ENCODE measurements around the gene DEGS1. TPM values are rescaled to one million over a fixed set of nuclear protein-coding genes. Genes with fewer than 3 reads are reported as not detected.
A peak's percentile ranks its signal among the peaks of the same experiment; 100 is the strongest.

The DEGS1 gene
- total RNA-seq, 1 donor, result 135 TPM

DNA sequence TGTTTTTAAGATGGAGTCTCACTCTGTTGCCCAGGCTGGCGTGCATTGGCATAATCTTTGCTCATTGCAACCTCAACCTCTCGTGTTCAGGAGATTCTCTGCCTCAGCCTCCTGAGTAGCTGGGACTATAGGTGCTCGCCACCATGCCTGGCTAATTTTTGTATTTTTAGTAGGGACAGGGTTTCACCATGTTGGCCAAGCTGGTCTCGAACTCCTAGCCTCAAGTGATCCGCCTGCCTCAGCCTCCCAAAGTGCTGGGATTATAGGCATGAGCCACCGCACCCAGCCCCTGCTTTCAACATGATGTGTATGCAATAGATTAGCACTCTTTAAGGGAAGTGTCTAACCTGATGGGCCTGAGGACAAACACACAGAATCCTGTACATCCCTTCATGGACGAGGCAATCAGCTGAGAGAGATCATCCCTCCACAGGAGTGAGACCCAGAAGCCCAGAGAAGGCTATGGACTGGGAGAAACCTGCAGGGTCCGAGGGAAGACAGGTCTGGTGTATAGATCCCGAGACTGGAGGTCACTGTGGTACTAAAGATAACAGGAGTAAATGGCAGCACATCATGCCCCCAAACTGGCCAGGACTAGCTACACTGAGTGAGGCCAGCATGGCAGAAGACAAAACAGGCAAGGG is 5.6 kb upstream of the DEGS1 start:
- no peak for DNase-seq (ENCODE audit: low read depth)
- no peak overlapping the region for H3K4me3 ChIP-seq (ENCODE audit: low read depth, low read length)
- TF ChIP-seq, protein P1, sequence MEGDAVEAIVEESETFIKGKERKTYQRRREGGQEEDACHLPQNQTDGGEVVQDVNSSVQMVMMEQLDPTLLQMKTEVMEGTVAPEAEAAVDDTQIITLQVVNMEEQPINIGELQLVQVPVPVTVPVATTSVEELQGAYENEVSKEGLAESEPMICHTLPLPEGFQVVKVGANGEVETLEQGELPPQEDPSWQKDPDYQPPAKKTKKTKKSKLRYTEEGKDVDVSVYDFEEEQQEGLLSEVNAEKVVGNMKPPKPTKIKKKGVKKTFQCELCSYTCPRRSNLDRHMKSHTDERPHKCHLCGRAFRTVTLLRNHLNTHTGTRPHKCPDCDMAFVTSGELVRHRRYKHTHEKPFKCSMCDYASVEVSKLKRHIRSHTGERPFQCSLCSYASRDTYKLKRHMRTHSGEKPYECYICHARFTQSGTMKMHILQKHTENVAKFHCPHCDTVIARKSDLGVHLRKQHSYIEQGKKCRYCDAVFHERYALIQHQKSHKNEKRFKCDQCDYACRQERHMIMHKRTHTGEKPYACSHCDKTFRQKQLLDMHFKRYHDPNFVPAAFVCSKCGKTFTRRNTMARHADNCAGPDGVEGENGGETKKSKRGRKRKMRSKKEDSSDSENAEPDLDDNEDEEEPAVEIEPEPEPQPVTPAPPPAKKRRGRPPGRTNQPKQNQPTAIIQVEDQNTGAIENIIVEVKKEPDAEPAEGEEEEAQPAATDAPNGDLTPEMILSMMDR (IDR thresholded peaks at IDR 0.05; ENCODE audit: insufficient read depth, low read depth, low read length), result no peak

DNA sequence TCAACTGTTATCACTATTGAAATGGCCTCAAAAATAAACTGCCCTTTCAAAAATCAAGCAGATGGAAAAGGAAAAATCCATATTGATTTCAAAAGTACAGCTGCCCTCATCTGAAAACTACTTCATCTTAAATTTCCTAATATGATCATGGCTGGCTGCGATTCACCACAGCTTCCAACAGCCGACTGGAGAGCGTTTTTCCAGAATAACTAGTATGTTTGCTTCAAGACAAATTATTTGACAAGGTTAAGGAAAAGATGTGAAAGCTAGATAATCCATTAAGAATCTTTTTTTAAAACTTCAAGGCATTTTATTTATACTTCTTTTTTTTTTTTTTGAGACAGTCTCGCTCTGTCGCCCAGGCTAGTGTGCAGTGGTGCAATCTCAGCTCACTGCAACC is 4.1 kb upstream of the DEGS1 start:
- DNase-seq (ENCODE audit: low read depth), result no peak
- TF ChIP-seq, protein P1 (IDR thresholded peaks at IDR 0.05; ENCODE audit: insufficient read depth, low read depth, low read length), result no peak
- no peak overlapping the region for H3K4me3 ChIP-seq (ENCODE audit: low read depth, low read length)

DNA sequence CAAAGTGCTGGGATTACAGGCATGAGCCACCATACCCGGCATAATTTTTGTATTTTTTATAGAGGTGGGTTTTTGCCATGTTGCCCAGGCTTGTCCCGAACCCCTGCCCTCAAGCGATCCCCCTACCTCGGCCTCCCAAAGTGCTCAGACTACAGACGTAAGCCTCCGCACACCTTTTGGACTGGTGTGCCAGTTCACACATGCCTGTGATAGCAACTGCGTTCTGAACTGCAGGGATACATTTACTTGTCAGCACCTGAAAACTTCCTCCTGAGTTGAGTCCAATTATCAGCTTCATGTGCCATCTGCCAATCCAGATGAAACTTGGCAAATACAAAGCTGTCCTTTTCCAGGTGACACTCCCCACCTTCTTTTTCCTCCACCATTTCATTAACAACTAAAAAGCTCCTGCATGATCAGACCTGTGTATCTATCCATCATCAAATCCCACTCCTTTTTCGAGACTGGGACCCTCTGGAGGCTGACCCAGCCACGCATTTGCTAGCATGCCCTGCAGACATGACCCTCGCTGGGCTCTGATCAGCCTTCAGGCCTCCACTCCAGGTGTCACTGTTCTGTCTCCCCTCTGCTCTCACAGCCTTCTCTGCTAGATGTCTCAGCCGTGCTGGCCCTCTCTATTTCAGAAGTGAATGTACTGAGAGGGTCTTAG is 2.1 kb upstream of the DEGS1 start:
- TF ChIP-seq, protein P1 (IDR thresholded peaks at IDR 0.05; ENCODE audit: insufficient read depth, low read depth, low read length), result no peak
- DNase-seq (ENCODE audit: low read depth), result no peak
- no peak overlapping the region for H3K4me3 ChIP-seq (ENCODE audit: low read depth, low read length)

DNA sequence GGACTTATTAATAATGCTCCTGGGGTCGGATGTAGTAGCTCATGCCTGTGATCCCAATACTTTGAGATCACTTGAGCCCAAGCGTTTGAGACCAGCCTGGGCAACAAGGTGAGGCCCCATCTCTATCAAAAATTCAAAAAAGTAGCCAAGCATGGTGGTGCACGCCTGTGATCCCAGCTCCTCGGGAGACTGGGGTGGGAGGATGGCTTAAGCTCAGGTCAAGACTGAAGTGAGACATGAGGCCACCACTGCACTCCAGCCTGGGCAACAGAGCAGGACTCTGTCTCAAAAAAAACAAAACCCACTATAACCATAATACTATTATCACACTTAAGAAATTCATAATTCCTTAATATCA is 1.6 kb upstream of the DEGS1 start:
- no peak for DNase-seq (ENCODE audit: low read depth)
- TF ChIP-seq, protein P1 (IDR thresholded peaks at IDR 0.05; ENCODE audit: insufficient read depth, low read depth, low read length), result no peak
- H3K4me3 ChIP-seq (ENCODE audit: low read depth, low read length), result no peak overlapping the region

DNA sequence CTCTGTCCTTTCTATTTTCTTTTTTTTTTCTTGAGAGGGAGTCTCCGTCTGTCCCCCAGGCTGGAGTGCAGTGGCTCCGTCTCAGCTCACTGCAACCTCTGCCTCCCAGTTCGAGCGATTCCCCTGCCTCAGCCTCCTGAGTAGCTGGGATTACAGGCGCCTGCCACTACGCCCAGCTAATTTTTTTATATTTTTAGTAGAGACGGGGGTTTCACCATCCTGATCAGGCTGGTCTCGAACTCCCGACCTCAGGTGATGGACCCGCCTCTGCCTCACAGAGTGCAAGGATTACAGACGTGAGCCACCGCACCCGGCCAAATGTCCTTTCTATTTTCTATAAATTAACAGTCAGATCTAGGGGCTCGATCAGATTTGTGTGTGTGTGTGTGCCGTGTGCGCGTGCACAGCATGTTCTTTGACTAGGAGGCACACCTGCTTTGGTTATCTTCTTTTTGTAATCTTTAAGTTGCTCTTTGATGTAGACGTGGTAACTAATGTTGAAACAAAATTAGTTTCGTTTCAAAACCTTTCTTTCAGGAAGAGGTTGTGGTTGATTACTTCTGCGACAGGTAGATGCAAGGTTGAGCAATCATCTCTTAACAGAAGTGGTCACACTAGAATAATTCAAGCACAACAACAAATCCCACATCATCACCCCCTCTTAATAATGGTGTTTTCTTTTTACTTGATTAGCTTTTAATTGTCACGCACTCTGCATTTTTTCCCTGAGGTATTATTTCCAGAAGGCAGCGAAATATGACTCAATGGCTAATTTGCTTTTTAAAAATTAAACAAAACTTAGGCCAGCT is 779 bp upstream of the DEGS1 start:
- TF ChIP-seq, protein P1 (IDR thresholded peaks at IDR 0.05; ENCODE audit: insufficient read depth, low read depth, low read length), result no peak
- no peak for DNase-seq (ENCODE audit: low read depth)
- peak overlapping the region; percentile 75 for H3K4me3 ChIP-seq (ENCODE audit: low read depth, low read length)

DNA sequence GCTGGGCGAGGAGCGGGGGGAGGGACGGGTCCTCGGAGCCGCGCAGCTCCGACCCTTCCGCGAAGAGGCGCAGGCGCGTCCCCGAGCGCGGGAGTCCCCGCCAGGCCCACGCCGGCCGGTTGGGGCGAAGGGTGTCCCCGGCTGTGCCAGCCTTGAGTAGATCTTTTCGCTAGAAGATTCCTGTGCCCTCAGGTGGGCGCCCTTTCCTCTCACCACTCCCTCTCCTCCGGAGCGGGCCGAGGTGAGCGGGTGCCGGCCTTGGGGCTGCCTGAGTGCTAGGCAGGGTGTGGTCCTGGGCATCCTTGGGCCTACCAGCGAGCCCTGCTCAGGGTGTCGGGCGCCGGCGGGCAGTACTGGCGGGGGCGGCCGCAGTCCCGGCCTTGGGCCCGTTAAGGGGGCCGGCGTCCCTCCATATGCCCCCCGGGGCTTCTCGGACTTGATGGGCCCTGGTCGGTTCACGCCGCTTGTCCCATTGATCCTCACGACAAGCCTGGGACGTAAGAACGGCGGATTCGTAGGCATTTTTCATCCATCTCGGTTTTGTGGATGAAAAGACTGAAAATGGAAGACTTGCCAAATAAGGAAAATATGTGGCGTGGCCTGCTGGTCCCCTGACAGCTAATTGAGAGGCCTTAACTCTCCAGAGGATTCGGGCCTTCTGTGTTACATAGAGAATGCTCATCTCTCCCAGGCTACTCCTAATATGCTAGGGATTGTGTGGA is 712 bp downstream of the DEGS1 start:
- TF ChIP-seq, protein P1 (IDR thresholded peaks at IDR 0.05; ENCODE audit: insufficient read depth, low read depth, low read length), result no peak

More for the DNA sequence above, 712 bp downstream of the DEGS1 start:
- peak overlapping the region; percentile 75 for H3K4me3 ChIP-seq (ENCODE audit: low read depth, low read length)
- peak; percentile 70 for DNase-seq (ENCODE audit: low read depth)

All from fibroblast of villous mesenchyme (primary cell).